HG03342 (cell line): ENCODE measurements around the gene TRIB2.

ENCODE experiments used
- ATAC-seq: cut with Tn5 transposase; IDR thresholded peaks from one replicate; pipeline ENCODE4 v1.9.1; 2021; ENCODE audit warnings: mild to moderate bottlenecking, moderate library complexity; ENCODE audit not compliant: unreplicated experiment

TRIB2 gene

GRCh38 chr2:12773586-12774394 lies 57.1 kb downstream of the TRIB2 start:
- ATAC-seq = no peak

GRCh38 chr2:12774395-12774727 lies 57.6 kb downstream of the TRIB2 start:
- no peak for ATAC-seq

- no peak for ATAC-seq
Observed at GRCh38 chr2:12776521-12776961, 59.8 kb downstream of the TRIB2 start.

GRCh38 chr2:12778369-12778768 lies 61.6 kb downstream of the TRIB2 start:
- ATAC-seq = no peak

GRCh38 chr2:12778811-12779579 lies 62.3 kb downstream of the TRIB2 start:
- no peak for ATAC-seq

GRCh38 chr2:12781329-12781728 lies 64.6 kb downstream of the TRIB2 start:
- ATAC-seq = no peak

- ATAC-seq = no peak
Observed at GRCh38 chr2:12787891-12788801, 71.4 kb downstream of the TRIB2 start.

GRCh38 chr2:12791906-12792305 lies 75.2 kb downstream of the TRIB2 start:
- ATAC-seq = no peak
